ENCODE results near the gene LRRC49. TPM values are rescaled to one million over a fixed set of nuclear protein-coding genes. Genes with fewer than 3 reads are reported as not detected.

Gene LRRC49
- total RNA-seq, 1 experiment from 2014 or later, result 6.2 TPM

GRCh38 chr15:70879401-70879800, 13.2 kb upstream of the LRRC49 start:
- Histone ChIP-seq H3K36me3 (ENCODE audit: low read depth) (no peaks in the 10 kb centered on the region), H3K4me2 (no peak overlapping the region), H3K27me3 (ENCODE audit: insufficient read depth, low read depth) (no peaks in the 10 kb centered on the region), H3K4me1 (replicated peaks; ENCODE audit: insufficient read depth) (no peaks in the 10 kb centered on the region), H3K79me2 (ENCODE audit: low read depth) (no peaks in the 10 kb centered on the region), H3K4me3 (no peak overlapping the region), H2AFZ (no peak overlapping the region), H3K9me3 (ENCODE audit: insufficient read depth, low read depth) (no peaks in the 10 kb centered on the region), H3K27ac (no peak overlapping the region), H3K9me2 (ENCODE audit: insufficient read depth) (no peaks in the 10 kb centered on the region), H3F3A (ENCODE audit: insufficient read depth, low read depth) (no peaks in the 10 kb centered on the region; the same call in 1 of the 2 replicates), H4K20me1 (ENCODE audit: insufficient read depth) (no peaks in the 10 kb centered on the region)
- CTCF ChIA-PET, result no interaction called here
- intact Hi-C loops (cut with micrococcal nuclease; ENCODE audit: unreplicated experiment), result loop anchor here (10.0 kb wide), 1 partner anchor 55 kb away; no protein-coding TSS in a partner anchor
- BruUV-seq (replicated peaks), result no TSS peak
- POLR2A ChIA-PET (ENCODE audit: unreplicated experiment), result no interaction called here
- TF ChIP-seq EZH2 (IDR thresholded peaks at IDR 0.05; ENCODE audit: low read depth) (no peak), CTCF (conservative IDR thresholded peaks at IDR 0.05) (no peak)
- no peak for DNase-seq

GRCh38 chr15:70880781-70881180, 11.8 kb upstream of the LRRC49 start:
- Histone ChIP-seq H3K4me3 (no peak overlapping the region), H3K36me3 (ENCODE audit: low read depth) (no peaks in the 10 kb centered on the region), H3K9me2 (ENCODE audit: insufficient read depth) (no peaks in the 10 kb centered on the region), H3K27me3 (ENCODE audit: insufficient read depth, low read depth) (no peaks in the 10 kb centered on the region), H3F3A (ENCODE audit: insufficient read depth, low read depth) (no peaks in the 10 kb centered on the region; the same call in 1 of the 2 replicates), H3K4me1 (replicated peaks; ENCODE audit: insufficient read depth) (no peaks in the 10 kb centered on the region), H3K4me2 (no peak overlapping the region), H4K20me1 (ENCODE audit: insufficient read depth) (no peaks in the 10 kb centered on the region), H2AFZ (no peak overlapping the region), H3K9me3 (ENCODE audit: insufficient read depth, low read depth) (no peaks in the 10 kb centered on the region), H3K79me2 (ENCODE audit: low read depth) (no peaks in the 10 kb centered on the region), H3K27ac (no peak overlapping the region)
- CTCF ChIA-PET, result interaction anchor here (0.7 kb wide), 1 partner anchor 270 kb away, joined by 3 read pairs; no protein-coding TSS in a partner anchor
- no peak for DNase-seq
- POLR2A ChIA-PET (ENCODE audit: unreplicated experiment), result interaction anchor here (0.6 kb wide), 1 partner anchor 1191 kb away, joined by 11 read pairs; no protein-coding TSS in a partner anchor
- BruUV-seq (replicated peaks), result no TSS peak
- TF ChIP-seq EZH2 (IDR thresholded peaks at IDR 0.05; ENCODE audit: low read depth) (no peak), CTCF (conservative IDR thresholded peaks at IDR 0.05) (no peak)
- intact Hi-C loops (cut with micrococcal nuclease; ENCODE audit: unreplicated experiment), result no loop called here

- Histone ChIP-seq H3K4me1 (replicated peaks; ENCODE audit: insufficient read depth) (no peaks in the 10 kb centered on the region), H3K9me2 (ENCODE audit: insufficient read depth) (no peaks in the 10 kb centered on the region), H3K27ac (no peak overlapping the region), H3K4me2 (no peak overlapping the region), H3F3A (ENCODE audit: insufficient read depth, low read depth) (no peaks in the 10 kb centered on the region), H3K36me3 (ENCODE audit: low read depth) (no peaks in the 10 kb centered on the region), H3K27me3 (ENCODE audit: insufficient read depth, low read depth) (no peaks in the 10 kb centered on the region), H2AFZ (no peak overlapping the region), H3K4me3 (no peak overlapping the region), H3K9me3 (ENCODE audit: insufficient read depth, low read depth) (no peaks in the 10 kb centered on the region), H3K79me2 (ENCODE audit: low read depth) (no peaks in the 10 kb centered on the region), H4K20me1 (ENCODE audit: insufficient read depth) (no peaks in the 10 kb centered on the region)
- intact Hi-C loops (cut with micrococcal nuclease; ENCODE audit: unreplicated experiment), result no loop called here
- DNase-seq, result no peak
- TF ChIP-seq CTCF (conservative IDR thresholded peaks at IDR 0.05) (no peak), EZH2 (IDR thresholded peaks at IDR 0.05; ENCODE audit: low read depth) (no peak)
- CTCF ChIA-PET, result no interaction called here
- BruUV-seq (replicated peaks), result no TSS peak
- POLR2A ChIA-PET (ENCODE audit: unreplicated experiment), result no interaction called here
These were observed 10.3 kb upstream of the LRRC49 start for GRCh38 chr15:70882361-70882760.
